Measurements from ENCODE around the gene C1QA.

Gene C1QA

GRCh38 chr1:22595108-22595507 is 41.3 kb upstream of the C1QA start:
- no peak for TF ChIP-seq REST (IDR thresholded peaks at IDR 0.05; ENCODE audit: insufficient replicate concordance, low read depth)
- TF ChIP-seq CTCF (IDR thresholded peaks at IDR 0.05; ENCODE audit: insufficient read depth, low read length), result no peak
- TF ChIP-seq GABPA (IDR thresholded peaks at IDR 0.05; ENCODE audit: low read depth), result no peak
- H3K27ac ChIP-seq (replicated peaks), result no peak overlapping the region
- no peaks in the 10 kb centered on the region for H3K27me3 ChIP-seq (ENCODE audit: insufficient read depth, poor library complexity, severe bottlenecking)
- no peak for DNase-seq (ENCODE audit: low read depth in 1 of 2, low spot score in 1 of 2)
- no peak overlapping the region for H3K4me3 ChIP-seq (replicated peaks; ENCODE audit: insufficient read depth, low read length)

GRCh38 chr1:22597301-22597965 is 39.0 kb upstream of the C1QA start:
- TF ChIP-seq CTCF (IDR thresholded peaks at IDR 0.05; ENCODE audit: insufficient read depth, low read length) (no peak), GABPA (IDR thresholded peaks at IDR 0.05; ENCODE audit: low read depth) (no peak), SPI1 (IDR thresholded peaks at IDR 0.05; ENCODE audit: borderline replicate concordance, low read depth) (no peak), POLR2AphosphoS5 (IDR thresholded peaks at IDR 0.05; ENCODE audit: low read depth) (no peak), REST (IDR thresholded peaks at IDR 0.05; ENCODE audit: insufficient replicate concordance, low read depth) (no peak)
- Histone ChIP-seq H3K27me3 (ENCODE audit: insufficient read depth, poor library complexity, severe bottlenecking) (no peaks in the 10 kb centered on the region), H3K4me3 (replicated peaks; ENCODE audit: insufficient read depth, low read length) (no peak overlapping the region), H3K27ac (replicated peaks) (no peak overlapping the region)
- DNase-seq (ENCODE audit: low read depth in 1 of 2, low spot score in 1 of 2), result no peak

- TF ChIP-seq CTCF (IDR thresholded peaks at IDR 0.05; ENCODE audit: insufficient read depth, low read length) (no peak), POLR2AphosphoS5 (IDR thresholded peaks at IDR 0.05; ENCODE audit: low read depth) (no peak), GABPA (IDR thresholded peaks at IDR 0.05; ENCODE audit: low read depth) (no peak), SPI1 (IDR thresholded peaks at IDR 0.05; ENCODE audit: borderline replicate concordance, low read depth) (no peak), REST (IDR thresholded peaks at IDR 0.05; ENCODE audit: insufficient replicate concordance, low read depth) (no peak)
- DNase-seq (ENCODE audit: low read depth in 1 of 2, low spot score in 1 of 2), result no peak
- no peaks in the 10 kb centered on the region for H3K27me3 ChIP-seq (ENCODE audit: insufficient read depth, poor library complexity, severe bottlenecking)
These were observed 38.4 kb upstream of the C1QA start for GRCh38 chr1:22597996-22598395.

More at GRCh38 chr1:22597996-22598395, 38.4 kb upstream of the C1QA start:
- Histone ChIP-seq H3K27ac (replicated peaks) (no peak overlapping the region), H3K4me3 (replicated peaks; ENCODE audit: insufficient read depth, low read length) (no peak overlapping the region)
